ENCODE data around the gene AK5. TPM values are rescaled to one million over a fixed set of nuclear protein-coding genes. Genes with fewer than 3 reads are reported as not detected.

AK5 gene
- total RNA-seq, 1 donor from 2014 or later = 6.9 TPM

DNA sequence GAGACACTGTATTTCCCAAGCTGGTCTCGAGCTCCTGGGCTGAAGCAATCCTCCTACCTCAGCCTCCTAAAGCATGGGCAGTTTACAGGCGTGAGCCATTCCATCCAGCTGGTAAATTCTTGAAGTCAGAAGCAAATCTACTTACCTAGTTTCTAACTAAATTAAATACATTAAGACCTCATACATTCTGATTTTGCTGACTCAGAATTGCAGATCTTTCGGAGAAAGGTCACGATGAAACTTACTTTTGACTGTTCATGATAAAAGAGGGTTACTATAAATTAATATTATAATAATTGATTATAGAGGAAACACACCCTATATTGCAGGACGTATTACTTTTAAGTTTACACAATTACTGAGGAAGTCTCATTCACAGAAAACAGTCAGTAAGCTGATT lies 268.3 kb downstream of the AK5 start:
- TF ChIP-seq POLR2A (IDR thresholded peaks at IDR 0.05) = no peak
- TF ChIP-seq POLR2AphosphoS5 (IDR thresholded peaks at IDR 0.05; ENCODE audit: insufficient read depth in 1 of 2, low read depth in 1 of 2) = no peak
- TF ChIP-seq CTCF (IDR thresholded peaks at IDR 0.05) = no peak
- H3K4me1 ChIP-seq = no peaks in the 10 kb centered on the region
- H3K27me3 ChIP-seq = no peaks in the 10 kb centered on the region
- no peak for DNase-seq (ENCODE audit: extremely low spot score in 2 of 2)
- H3K27ac ChIP-seq = no peak overlapping the region
- H3K4me3 ChIP-seq = no peak overlapping the region
- H3K36me3 ChIP-seq = no peaks in the 10 kb centered on the region
- no peaks in the 10 kb centered on the region for H3K9me3 ChIP-seq
- intact Hi-C loops (cut with DNase I) = no loop called here

DNA sequence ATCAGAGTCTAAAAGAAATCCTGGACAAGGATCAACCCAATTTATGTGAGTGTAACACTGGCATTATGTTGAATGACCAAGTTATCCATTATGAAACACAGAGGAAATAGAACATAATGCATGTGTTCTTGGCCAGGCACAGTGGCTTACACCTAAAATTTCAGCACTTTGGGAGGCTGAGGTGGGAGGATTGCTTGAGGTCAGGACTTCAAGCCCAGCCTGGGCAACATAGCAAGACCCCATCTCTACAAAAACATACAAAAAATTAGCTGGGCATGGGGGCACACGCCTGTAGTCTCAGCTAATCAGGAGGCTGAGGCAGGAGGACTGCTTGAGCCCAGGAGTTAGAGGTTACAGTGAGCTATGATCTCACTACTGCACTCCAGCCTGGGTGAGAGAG lies 270.8 kb downstream of the AK5 start:
- DNase-seq (ENCODE audit: extremely low spot score in 2 of 2) = no peak
- intact Hi-C loops (cut with DNase I) = no loop called here

DNA sequence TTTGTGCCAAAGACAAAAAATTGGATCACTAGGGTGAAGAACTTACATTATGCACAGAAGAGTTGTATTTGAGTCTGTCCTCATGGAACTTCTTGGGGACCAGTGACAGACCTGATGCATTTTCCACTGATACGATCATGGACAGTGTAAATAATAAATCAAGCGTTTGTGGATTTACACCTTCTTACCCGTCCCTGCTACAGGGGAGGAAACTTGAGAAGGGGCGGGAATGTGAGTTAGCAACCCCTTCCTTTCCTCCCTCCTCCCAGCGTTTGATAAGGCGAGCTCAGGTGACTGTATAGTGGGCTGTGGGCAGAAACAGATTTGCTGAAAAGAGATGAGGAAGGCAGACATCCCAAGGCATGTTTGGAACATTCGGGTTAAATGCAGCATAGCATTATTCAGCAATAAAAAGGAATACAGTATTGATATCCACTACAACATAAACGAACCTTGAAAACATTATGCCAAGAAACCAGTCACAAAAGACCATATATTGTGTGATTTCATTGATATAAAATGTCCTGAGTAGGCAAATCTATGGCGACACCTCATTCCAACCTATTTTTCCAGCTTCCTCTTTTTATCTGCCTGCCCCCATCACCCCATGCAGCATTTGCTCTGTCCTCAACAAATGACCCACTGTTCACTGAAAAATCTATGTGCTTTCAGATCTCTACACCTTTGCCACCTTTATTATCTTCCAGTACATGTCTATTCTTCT lies 271.9 kb downstream of the AK5 start:
- H3K36me3 ChIP-seq = no peaks in the 10 kb centered on the region
- H3K27ac ChIP-seq = no peak overlapping the region
- no peak for DNase-seq (ENCODE audit: extremely low spot score in 2 of 2)
- no peaks in the 10 kb centered on the region for H3K27me3 ChIP-seq
- no peaks in the 10 kb centered on the region for H3K4me1 ChIP-seq
- intact Hi-C loops (cut with DNase I) = no loop called here
- H3K9me3 ChIP-seq = no peaks in the 10 kb centered on the region
- H3K4me3 ChIP-seq = no peak overlapping the region
- no peak for TF ChIP-seq CTCF (IDR thresholded peaks at IDR 0.05)
- TF ChIP-seq POLR2A (IDR thresholded peaks at IDR 0.05) = no peak
- no peak for TF ChIP-seq POLR2AphosphoS5 (IDR thresholded peaks at IDR 0.05; ENCODE audit: insufficient read depth in 1 of 2, low read depth in 1 of 2)

More for the DNA sequence above, 270.8 kb downstream of the AK5 start:
- no peak for TF ChIP-seq POLR2AphosphoS5 (IDR thresholded peaks at IDR 0.05; ENCODE audit: insufficient read depth in 1 of 2, low read depth in 1 of 2)
- no peak for TF ChIP-seq POLR2A (IDR thresholded peaks at IDR 0.05)
- TF ChIP-seq CTCF (IDR thresholded peaks at IDR 0.05) = no peak
- no peak overlapping the region for H3K27ac ChIP-seq
- H3K9me3 ChIP-seq = no peaks in the 10 kb centered on the region
- H3K27me3 ChIP-seq = no peaks in the 10 kb centered on the region
- H3K4me1 ChIP-seq = no peaks in the 10 kb centered on the region
- no peaks in the 10 kb centered on the region for H3K36me3 ChIP-seq
- H3K4me3 ChIP-seq = no peak overlapping the region

DNA sequence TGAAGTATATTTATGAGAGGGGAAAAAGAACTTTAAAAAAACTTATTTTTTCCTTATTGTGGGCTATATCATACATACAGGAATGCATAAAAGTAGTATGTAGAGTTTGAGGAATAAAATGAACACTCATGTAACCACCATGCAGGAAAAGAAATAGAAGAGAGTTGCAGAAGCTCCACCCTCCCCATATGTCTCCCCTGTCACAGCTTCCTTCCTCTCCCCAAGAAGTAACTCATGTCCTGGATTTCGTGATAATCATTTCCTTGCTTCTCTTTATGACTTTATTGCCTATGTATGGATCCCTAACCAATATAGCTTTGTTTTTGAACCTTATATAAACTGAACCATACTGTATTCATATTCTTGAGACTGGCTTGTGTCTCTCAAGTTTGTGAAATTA lies 274.2 kb downstream of the AK5 start:
- DNase-seq (ENCODE audit: extremely low spot score in 2 of 2) = no peak
- no peaks in the 10 kb centered on the region for H3K4me1 ChIP-seq
- peaks cover 0 to 7% of the 10 kb centered on the region in 2 donors for H3K36me3 ChIP-seq
- no peaks in the 10 kb centered on the region for H3K9me3 ChIP-seq
- H3K27me3 ChIP-seq = no peaks in the 10 kb centered on the region
- TF ChIP-seq CTCF (IDR thresholded peaks at IDR 0.05) = no peak
- no peak for TF ChIP-seq POLR2AphosphoS5 (IDR thresholded peaks at IDR 0.05; ENCODE audit: insufficient read depth in 1 of 2, low read depth in 1 of 2)
- TF ChIP-seq POLR2A (IDR thresholded peaks at IDR 0.05) = no peak
- H3K27ac ChIP-seq = no peak overlapping the region
- no peak overlapping the region for H3K4me3 ChIP-seq
- intact Hi-C loops (cut with DNase I) = no loop called here

DNA sequence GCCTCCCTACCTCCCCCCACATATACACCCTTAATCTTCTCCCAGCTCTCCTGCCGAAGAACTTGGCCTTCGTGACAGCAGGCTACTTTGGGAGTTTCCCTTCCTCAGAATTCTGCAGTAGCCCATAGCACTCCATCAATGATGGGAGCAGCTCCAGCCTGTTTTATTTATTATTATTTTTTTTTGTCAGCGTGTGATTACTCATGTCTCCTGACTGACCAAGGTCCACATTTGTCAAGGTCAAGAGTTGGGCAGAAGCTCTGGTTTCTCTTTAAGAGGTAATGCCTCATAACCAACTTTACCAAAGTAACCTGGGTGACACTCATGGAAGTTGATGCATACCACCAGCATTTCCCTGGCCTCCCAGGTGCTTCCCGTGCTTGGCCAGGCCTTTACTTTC lies 275.2 kb downstream of the AK5 start:
- TF ChIP-seq CTCF (IDR thresholded peaks at IDR 0.05) = no peak
- no peak for TF ChIP-seq POLR2AphosphoS5 (IDR thresholded peaks at IDR 0.05; ENCODE audit: insufficient read depth in 1 of 2, low read depth in 1 of 2)
- no peak for TF ChIP-seq POLR2A (IDR thresholded peaks at IDR 0.05)
- intact Hi-C loops (cut with DNase I) = no loop called here
- H3K9me3 ChIP-seq = no peaks in the 10 kb centered on the region
- no peak for DNase-seq (ENCODE audit: extremely low spot score in 2 of 2)
- peaks cover 0 to 7% of the 10 kb centered on the region in 2 donors for H3K36me3 ChIP-seq
- H3K27ac ChIP-seq = no peak overlapping the region
- no peaks in the 10 kb centered on the region for H3K4me1 ChIP-seq
- no peaks in the 10 kb centered on the region for H3K27me3 ChIP-seq
- no peak overlapping the region for H3K4me3 ChIP-seq

Measured in vagina (tissue), 2 donors.